Thyroid gland (tissue), 4 donors: ENCODE measurements around the gene CBLIF.

Experiments
- CTCF ChIP-seq, 6 experiments: fragments of 200-600 bp in 3 of 6; fragments of 450-650 bp in 3 of 6; sonication (generic) in 3 of 6; IDR thresholded peaks; one replicate each; pipeline ENCODE4 v1.5.1; 2016 to 2019; ENCODE audit warnings: antibody characterized with exemption in 6 of 6, mild to moderate bottlenecking in 2 of 6, inconsistent platforms in 1 of 6, moderate library complexity in 1 of 6
- POLR2A ChIP-seq, 2 donors: fragments of 450-650 bp; IDR thresholded peaks; one replicate each; pipeline ENCODE4 v1.6.1; 2017; ENCODE audit warnings: antibody characterized with exemption in 2 of 2, mild to moderate bottlenecking in 2 of 2, moderate library complexity in 1 of 2

DNA sequence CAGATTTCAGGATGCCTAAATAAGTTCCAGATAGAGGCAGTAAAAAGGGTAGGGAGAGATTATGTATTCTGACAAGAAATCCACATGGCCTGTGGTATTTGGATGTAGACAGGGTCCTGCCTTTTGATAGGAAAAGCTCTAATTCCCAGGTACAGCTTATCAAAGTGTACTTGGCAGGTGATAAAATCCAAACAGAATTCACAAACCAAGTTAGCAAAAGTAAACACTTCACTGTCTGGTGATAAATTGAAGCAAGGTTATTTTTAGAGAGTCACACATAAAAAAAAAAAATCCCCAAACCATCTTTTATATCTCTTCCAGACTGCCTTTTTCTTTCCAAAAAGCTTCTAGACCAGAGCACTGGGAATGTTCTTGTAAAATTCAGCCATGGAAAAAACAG, 5.7 kb downstream of the CBLIF start:
- no peak for TF ChIP-seq CTCF (IDR thresholded peaks at IDR 0.05)
- no peak for TF ChIP-seq POLR2A (IDR thresholded peaks at IDR 0.05)
